Measurements from ENCODE around the gene MBNL2.

- no peak for TF ChIP-seq CTCF (IDR thresholded peaks at IDR 0.05)
- no peak for TF ChIP-seq POLR2A (IDR thresholded peaks at IDR 0.05)
Measured at GRCh38 chr13:97321616-97322321, 99.6 kb downstream of the MBNL2 start.

All from breast epithelium (tissue), 3 donors.